GM12878 (cell line): Measurements from ENCODE around the gene DNAJA4. TPM values are rescaled to one million over a fixed set of nuclear protein-coding genes. Genes with fewer than 3 reads are reported as not detected.

Experiments
- ASH2L ChIP-seq: fragments of 300-600, 200-600 bp; sonication (generic); IDR thresholded peaks from 2 replicates; pipeline ENCODE4 v1.6.1; 2017; ENCODE audit warnings: low read depth, mild to moderate bottlenecking, borderline replicate concordance
- BACH1 ChIP-seq: fragments of 450-650 bp; IDR thresholded peaks from 2 replicates; pipeline ENCODE4 v1.6.1; 2017; ENCODE audit warnings: mild to moderate bottlenecking, borderline replicate concordance
- BRCA1 ChIP-seq: IDR thresholded peaks from 2 replicates; pipeline ENCODE4 v1.6.1; 2011; ENCODE audit warnings: low read depth, low read length, improper control_type of control experiment
- EED ChIP-seq: sonication (generic); IDR thresholded peaks from 2 replicates; pipeline ENCODE4 v1.6.1; 2016; ENCODE audit warnings: antibody characterized with exemption, low read depth
- GATAD2B ChIP-seq: fragments of 450-650 bp; conservative IDR thresholded peaks from 2 replicates; pipeline ENCODE4 v1.6.1; 2017; ENCODE audit warnings: low read depth, mild to moderate bottlenecking, moderate library complexity
- JUNB ChIP-seq: IDR thresholded peaks from 2 replicates; pipeline ENCODE4 v1.6.1; 2016; ENCODE audit warnings: antibody characterized with exemption, mild to moderate bottlenecking
- LARP7 ChIP-seq: fragments of 450-650 bp; IDR thresholded peaks from 2 replicates; pipeline ENCODE4 v1.6.1; 2017; ENCODE audit warnings: mild to moderate bottlenecking
- MTA2 ChIP-seq: fragments of 450-650 bp; IDR thresholded peaks from 2 replicates; pipeline ENCODE4 v1.6.1; 2016; ENCODE audit warnings: low read depth, mild to moderate bottlenecking, moderate library complexity
- NFXL1 ChIP-seq: fragments of 450-650 bp; IDR thresholded peaks from 2 replicates; pipeline ENCODE4 v1.6.1; 2017; ENCODE audit warnings: antibody characterized with exemption, mild to moderate bottlenecking, borderline replicate concordance
- PAX8 ChIP-seq: fragments of 450-650 bp; IDR thresholded peaks from 2 replicates; pipeline ENCODE4 v1.6.1; 2017; ENCODE audit warnings: mild to moderate bottlenecking, moderate library complexity
- POU2F2 ChIP-seq: IDR thresholded peaks from 3 replicates; pipeline ENCODE4 v1.6.1; 2011; ENCODE audit warnings: low read depth, mild to moderate bottlenecking, low read length, borderline replicate concordance
- RAD21 ChIP-seq: IDR thresholded peaks from 2 replicates; pipeline ENCODE4 v1.6.1; 2011; ENCODE audit warnings: mild to moderate bottlenecking, low read depth, low read length, moderate library complexity; ENCODE audit not compliant: insufficient read depth
- SUZ12 ChIP-seq: fragments of 200-600 bp; sonication (generic); IDR thresholded peaks from one replicate; pipeline ENCODE4 v1.6.1; 2018; ENCODE audit warnings: antibody characterized with exemption, mild to moderate bottlenecking; ENCODE audit not compliant: unreplicated experiment
- TAF1 ChIP-seq: IDR thresholded peaks from 2 replicates; pipeline ENCODE4 v1.6.1; 2011; ENCODE audit warnings: mild to moderate bottlenecking, low read depth, low read length, borderline replicate concordance
- TCF7 ChIP-seq: IDR thresholded peaks from 2 replicates; pipeline ENCODE4 v1.6.1; 2014; ENCODE audit warnings: antibody characterized with exemption, borderline replicate concordance
- USF1 ChIP-seq: IDR thresholded peaks from 2 replicates; pipeline ENCODE4 v1.6.1; 2011; ENCODE audit warnings: borderline replicate concordance, low read depth, mild to moderate bottlenecking, moderate library complexity, mixed read lengths, low read length; ENCODE audit not compliant: insufficient read depth; ENCODE audit errors: extremely low read length
- USF2 ChIP-seq: IDR thresholded peaks from 2 replicates; pipeline ENCODE4 v1.6.1; 2011; ENCODE audit warnings: low read depth, low read length, improper control_type of control experiment, borderline replicate concordance
- ZBTB40 ChIP-seq: fragments of 450-650 bp; IDR thresholded peaks from 2 replicates; pipeline ENCODE4 v1.6.1; 2016; ENCODE audit warnings: mild to moderate bottlenecking, moderate library complexity, borderline replicate concordance
- polyA plus RNA-seq, 11 experiments: library from polyadenylated mRNA; depleted of rRNA in 4 of 11; unstranded in 6 of 11; stranded (reverse) in 5 of 11; fragments of >200 nt; fragmentation: Nextera tagmentation in 4 of 11; fragmentation: Illumina TruSeq in 1 of 11; extraction: Ambion mirVana in 4 of 11; extraction: Trizol in 1 of 11; gene quantifications; 1 replicate in 1 of 11; 2 replicates in 10 of 11; pipeline versions ENCODE4 v1.2.1 to v1.2.3, GENCODE V29; 2011 to 2016; ENCODE audit warnings: inconsistent platforms in 2 of 11, missing spikeins in 2 of 11, low read depth in 1 of 11
- total RNA-seq, 4 experiments: library from RNA; depleted of rRNA in 3 of 4; stranded (reverse); fragments of >200 nt in 3 of 4; fragmentation: Illumina TruSeq in 1 of 4; extraction: Trizol in 1 of 4; gene quantifications; 2 replicates each; pipeline versions ENCODE4 v1.2.1 to v1.2.3, GENCODE V29; 2013 to 2021
- TF ChIP-seq, protein P1 (sequence below): fragments of 450-650 bp; IDR thresholded peaks from 2 replicates; pipeline ENCODE4 v1.6.1; 2017; ENCODE audit warnings: mild to moderate bottlenecking, moderate library complexity
- TF ChIP-seq, protein P2 (sequence below): IDR thresholded peaks from 2 replicates; pipeline ENCODE4 v1.6.1; 2012; ENCODE audit warnings: low read depth, low read length, improper control_type of control experiment

Gene DNAJA4
- total and polyA plus RNA-seq, 10 of the 15 experiments (the other 5 are each of a cell fraction or from before 2014, with no cell fraction given) = 0.01 to 10.4 (median 4.1) TPM

DNA sequence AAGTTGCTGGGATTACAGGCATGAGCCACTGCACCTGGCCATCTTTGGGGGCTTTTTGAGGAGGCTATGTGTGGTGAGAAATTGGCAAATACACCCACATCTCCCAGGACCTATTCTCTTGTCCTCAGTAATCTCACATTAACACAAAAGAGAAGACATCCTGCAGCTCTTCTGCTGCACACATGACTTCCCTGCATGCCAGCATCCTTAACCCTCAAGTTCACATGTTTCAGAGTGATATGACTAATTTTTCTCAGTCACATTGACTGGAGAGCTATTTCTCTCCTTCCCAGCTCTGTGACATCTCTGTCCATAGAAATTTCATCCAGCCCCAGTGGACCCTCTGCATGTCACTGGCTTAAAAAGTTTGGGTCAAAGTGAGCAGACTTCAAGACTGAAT lies 37.0 kb downstream of the DNAJA4 start (continued):
- TF ChIP-seq EED (peak; percentile 51; the same call in 1 of the 2 replicates), BACH1 (no peak), USF1 (no peak), USF2 (no peak; the same call in 1 of the 2 replicates), POU2F2 (no peak), RAD21 (no peak), TCF7 (no peak), BRCA1 (no peak), GATAD2B (peak; percentile 60; the same call in 1 of the 2 replicates), PAX8 (no peak), NFXL1 (no peak), LARP7 (no peak), ASH2L (no peak), SUZ12 (no peak), ZBTB40 (no peak), JUNB (peak; percentile 74), TAF1 (no peak), MTA2 (no peak; the same call in 1 of the 2 replicates)
- TF ChIP-seq, protein P1, sequence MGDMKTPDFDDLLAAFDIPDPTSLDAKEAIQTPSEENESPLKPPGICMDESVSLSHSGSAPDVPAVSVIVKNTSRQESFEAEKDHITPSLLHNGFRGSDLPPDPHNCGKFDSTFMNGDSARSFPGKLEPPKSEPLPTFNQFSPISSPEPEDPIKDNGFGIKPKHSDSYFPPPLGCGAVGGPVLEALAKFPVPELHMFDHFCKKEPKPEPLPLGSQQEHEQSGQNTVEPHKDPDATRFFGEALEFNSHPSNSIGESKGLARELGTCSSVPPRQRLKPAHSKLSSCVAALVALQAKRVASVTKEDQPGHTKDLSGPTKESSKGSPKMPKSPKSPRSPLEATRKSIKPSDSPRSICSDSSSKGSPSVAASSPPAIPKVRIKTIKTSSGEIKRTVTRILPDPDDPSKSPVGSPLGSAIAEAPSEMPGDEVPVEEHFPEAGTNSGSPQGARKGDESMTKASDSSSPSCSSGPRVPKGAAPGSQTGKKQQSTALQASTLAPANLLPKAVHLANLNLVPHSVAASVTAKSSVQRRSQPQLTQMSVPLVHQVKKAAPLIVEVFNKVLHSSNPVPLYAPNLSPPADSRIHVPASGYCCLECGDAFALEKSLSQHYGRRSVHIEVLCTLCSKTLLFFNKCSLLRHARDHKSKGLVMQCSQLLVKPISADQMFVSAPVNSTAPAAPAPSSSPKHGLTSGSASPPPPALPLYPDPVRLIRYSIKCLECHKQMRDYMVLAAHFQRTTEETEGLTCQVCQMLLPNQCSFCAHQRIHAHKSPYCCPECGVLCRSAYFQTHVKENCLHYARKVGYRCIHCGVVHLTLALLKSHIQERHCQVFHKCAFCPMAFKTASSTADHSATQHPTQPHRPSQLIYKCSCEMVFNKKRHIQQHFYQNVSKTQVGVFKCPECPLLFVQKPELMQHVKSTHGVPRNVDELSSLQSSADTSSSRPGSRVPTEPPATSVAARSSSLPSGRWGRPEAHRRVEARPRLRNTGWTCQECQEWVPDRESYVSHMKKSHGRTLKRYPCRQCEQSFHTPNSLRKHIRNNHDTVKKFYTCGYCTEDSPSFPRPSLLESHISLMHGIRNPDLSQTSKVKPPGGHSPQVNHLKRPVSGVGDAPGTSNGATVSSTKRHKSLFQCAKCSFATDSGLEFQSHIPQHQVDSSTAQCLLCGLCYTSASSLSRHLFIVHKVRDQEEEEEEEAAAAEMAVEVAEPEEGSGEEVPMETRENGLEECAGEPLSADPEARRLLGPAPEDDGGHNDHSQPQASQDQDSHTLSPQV = no peak
- TF ChIP-seq, protein P2, sequence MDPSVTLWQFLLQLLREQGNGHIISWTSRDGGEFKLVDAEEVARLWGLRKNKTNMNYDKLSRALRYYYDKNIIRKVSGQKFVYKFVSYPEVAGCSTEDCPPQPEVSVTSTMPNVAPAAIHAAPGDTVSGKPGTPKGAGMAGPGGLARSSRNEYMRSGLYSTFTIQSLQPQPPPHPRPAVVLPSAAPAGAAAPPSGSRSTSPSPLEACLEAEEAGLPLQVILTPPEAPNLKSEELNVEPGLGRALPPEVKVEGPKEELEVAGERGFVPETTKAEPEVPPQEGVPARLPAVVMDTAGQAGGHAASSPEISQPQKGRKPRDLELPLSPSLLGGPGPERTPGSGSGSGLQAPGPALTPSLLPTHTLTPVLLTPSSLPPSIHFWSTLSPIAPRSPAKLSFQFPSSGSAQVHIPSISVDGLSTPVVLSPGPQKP = no peak
